Sciatic nerve (tissue), 2 donors: Measurements from ENCODE around the gene PEMT. TPM values are rescaled to one million over a fixed set of nuclear protein-coding genes. Genes with fewer than 3 reads are reported as not detected.

ENCODE experiments used
- ATAC-seq: fragments of 200-7000 bp; cut with Tn5 transposase; one replicate; pipeline ENCODE4 v1.9.1; 2020; ENCODE audit warnings: mild to moderate bottlenecking, moderate library complexity
- DNase-seq: peaks from one replicate; pipeline ENCODE4 v3.0.0-alpha.2; 2020; ENCODE audit warnings: low spot score
- intact Hi-C: fragments of 100-400 bp; cut with DNase I; formaldehyde crosslinking; loops from one replicate; pipeline ENCODE4 v1.14.2; 2022
- total RNA-seq: library from RNA; stranded (reverse); fragmentation: NEBNext Ultra II Directional; extraction: Animal tissue kit (Norgen Biotek cat#: 25700); gene quantifications from one replicate; pipeline ENCODE4 v1.2.1, GENCODE V29; 2021
- donor health status: DM: no; HTN: no; CAD: no.
- donor health status: DM: no; HTN: no; CAD: no.

The PEMT gene
- total RNA-seq, 1 donor from 2014 or later, result 27.6 TPM

- ATAC-seq (peak; percentile 21), DNase-seq (no peak)
- intact Hi-C loops, result no loop called here
These were observed 15.0 kb upstream of the PEMT start for GRCh38 chr17:17606416-17607000.

DNA sequence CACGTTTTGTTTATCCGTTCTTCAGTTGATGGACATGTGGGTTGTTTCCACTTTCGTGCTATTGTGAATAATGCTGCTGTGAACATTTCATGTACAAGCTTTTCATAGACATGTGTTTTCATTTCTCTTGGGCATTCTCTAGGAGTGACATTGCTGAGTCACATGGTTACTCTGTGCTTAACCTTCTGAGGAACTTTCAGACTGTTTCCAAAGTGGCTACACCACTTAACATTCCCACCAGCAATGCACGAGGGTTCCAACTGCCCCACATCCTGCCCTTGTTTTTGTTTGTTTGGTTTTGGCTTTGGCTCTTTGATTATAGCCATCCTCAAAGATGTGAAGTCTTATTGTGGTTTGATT lies 14.2 kb upstream of the PEMT start:
- ATAC-seq (peak; percentile 92), DNase-seq (no peak)
- intact Hi-C loops, result no loop called here

DNA sequence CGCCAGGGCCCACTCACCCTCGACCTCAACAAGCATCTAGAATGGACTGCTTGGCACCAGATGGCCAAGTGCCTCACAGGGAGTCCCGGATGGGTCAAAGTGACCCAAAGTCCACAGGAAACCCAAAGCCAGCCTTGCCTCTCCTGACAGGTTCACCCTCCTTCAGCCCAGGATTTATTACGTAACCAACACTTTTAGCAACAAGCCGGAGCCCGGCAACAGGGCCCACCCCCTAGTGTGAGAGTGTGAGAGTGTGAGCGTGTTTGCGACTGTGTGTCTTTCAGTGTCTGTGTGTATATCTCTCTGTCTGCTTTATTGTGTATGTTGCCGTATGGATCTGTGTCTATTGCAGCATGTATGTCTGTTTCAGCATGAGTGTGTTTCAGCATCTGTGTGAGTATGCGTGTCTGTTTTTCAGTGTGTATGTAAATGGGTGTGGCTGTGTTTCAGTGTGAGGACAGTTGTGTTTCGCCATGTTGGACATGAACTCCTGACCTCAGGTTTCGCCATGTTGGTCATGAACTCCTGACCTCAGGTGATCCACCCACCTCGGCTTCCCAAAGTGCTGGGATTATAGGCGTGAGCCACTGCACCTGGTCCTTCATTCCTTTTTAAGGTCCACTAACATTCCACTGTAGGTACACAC lies 13.7 kb upstream of the PEMT start:
- ATAC-seq, result no peak
- DNase-seq, result no peak
- intact Hi-C loops, result no loop called here

- intact Hi-C loops, result no loop called here
- ATAC-seq, result no peak
These were observed 12.4 kb upstream of the PEMT start for GRCh38 chr17:17603895-17604225.

DNA sequence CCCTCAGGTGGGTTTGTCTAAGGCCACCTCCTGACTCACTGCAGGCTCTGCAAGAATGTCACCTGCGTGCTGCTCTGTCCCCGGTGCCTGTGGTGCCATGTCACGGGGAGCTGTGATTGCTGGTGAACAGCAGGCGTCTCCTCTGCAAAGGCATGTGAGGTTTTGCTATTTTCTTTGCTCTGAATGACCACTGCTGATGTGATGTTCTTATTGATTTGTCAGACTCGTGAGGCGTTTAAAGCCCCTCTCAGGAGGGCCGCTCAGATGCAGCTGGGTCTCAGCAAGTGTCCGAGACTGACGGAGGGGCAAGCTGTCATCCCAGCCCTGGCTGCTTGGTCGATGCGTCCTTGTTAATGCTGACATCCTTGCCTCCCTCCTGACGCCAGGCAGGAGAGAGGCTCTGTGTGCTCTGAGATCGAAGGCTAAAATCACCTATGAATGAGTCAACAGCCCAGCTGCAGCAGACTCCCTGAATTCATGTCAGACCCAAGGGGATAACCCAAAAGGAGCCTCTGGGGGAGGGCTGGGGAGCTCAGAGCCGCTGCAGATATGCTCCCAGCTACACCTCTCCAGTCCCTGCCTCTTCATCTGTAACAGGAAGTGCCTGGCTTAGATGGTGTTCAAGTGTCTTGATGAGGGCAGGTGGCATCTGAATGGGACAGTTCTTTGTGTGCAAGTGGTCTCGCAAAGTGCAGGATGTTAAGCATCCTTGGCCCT lies 11.8 kb upstream of the PEMT start:
- no peak for ATAC-seq
- intact Hi-C loops, result no loop called here
- DNase-seq, result no peak

More at GRCh38 chr17:17603895-17604225, 12.4 kb upstream of the PEMT start:
- DNase-seq, result no peak

DNA sequence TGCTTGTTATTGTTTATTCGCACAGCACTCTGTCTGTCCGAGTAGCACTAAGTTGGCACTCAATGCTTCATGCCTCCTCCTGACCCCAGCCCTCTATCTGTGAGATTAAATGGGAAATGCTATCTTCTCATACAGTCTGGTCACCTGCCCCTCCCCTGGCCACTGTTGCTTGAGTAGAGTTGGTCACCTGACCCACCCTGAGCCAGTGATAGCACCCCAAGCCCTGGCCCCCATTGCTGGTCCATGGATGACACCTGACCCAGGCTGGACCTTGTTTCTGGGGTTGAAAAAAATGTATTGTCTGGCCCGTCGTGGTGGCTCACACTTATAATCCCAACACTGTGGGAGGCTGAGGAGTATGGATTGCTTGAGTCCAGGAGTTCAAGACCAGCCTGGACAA lies 8.5 kb upstream of the PEMT start:
- DNase-seq (no peak), ATAC-seq (no peak)
- intact Hi-C loops, result no loop called here

DNA sequence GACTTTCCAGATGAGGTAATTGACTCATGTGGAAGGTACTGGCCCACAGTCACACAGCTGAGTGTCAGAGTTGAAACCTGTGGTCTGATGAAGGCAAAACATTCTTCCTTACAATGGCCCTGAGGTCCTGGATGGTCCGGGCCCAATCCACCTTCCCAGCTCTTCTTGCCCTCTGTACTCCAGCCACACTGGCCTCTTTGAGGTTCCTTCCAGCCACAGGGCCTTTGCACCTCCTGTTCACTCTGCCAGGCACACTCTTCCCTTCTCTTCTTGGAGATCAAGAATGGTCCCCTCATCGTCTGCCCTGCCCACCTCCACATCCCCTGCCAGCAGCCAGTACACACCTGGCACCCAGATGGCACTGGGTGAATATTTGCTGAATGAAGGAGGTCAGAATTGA lies 6.5 kb upstream of the PEMT start:
- DNase-seq, result no peak
- ATAC-seq, result no peak
- intact Hi-C loops, result no loop called here

GRCh38 chr17:17595755-17596154 lies 4.2 kb upstream of the PEMT start:
- intact Hi-C loops, result no loop called here
- ATAC-seq (no peak), DNase-seq (no peak)

GRCh38 chr17:17593222-17593620 lies 1.7 kb upstream of the PEMT start:
- ATAC-seq (no peak), DNase-seq (no peak)
- intact Hi-C loops, result no loop called here

GRCh38 chr17:17590883-17591354 lies 589 bp downstream of the PEMT start:
- intact Hi-C loops, result no loop called here
- DNase-seq, result no peak
- ATAC-seq, result no peak

DNA sequence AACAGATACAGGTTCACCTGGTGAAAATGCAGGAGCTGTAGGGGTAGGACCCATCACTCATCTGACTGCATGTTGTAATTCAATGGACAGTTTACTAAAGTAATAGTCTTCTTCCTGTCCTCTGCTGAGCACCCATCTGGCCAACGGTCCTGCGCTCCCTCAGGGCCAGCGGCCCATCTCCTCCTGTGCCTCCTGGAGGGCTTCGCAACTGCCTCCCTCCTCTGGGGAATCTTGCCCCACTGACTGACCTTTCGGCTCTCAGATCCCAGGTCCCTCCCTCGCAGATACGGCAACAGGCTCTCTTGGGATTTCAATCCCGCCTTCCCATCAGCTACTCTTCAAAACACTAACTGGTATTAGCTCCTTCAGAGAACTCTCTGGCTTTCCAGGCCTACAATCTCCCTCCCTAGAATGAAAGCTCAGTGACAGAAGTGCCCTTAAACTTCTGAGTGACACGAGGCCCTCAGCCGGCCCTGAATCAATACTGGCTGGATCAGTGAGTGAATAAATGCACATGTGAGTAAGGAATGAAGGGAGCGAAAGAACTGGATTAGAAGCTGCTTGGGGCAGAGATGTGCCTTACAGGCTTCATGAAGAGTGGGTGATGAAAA lies 1.3 kb downstream of the PEMT start:
- no peak for ATAC-seq
- intact Hi-C loops, result no loop called here
- DNase-seq, result no peak

GRCh38 chr17:17587614-17588337 lies 3.7 kb downstream of the PEMT start:
- DNase-seq (no peak), ATAC-seq (no peak)
- intact Hi-C loops, result no loop called here

DNA sequence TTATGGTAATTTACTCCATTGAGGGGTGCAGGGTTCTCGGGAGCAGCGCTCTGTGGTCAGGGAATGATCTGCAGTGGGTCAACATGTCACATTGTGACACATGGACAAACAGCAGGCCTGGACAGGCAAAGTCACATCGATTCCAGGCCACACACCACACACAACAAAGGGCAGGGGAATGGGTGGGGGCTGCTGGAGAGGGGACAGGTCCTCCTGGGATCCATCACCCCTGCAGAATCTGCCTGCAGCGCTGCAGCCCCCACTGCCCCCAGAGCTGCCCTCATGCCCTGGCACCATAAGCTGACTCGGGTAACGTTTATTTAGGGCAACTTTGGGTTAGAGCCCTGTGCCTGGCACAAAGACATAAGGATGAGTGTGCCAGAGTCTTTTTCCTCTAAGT lies 9.1 kb downstream of the PEMT start:
- DNase-seq, result no peak
- intact Hi-C loops, result no loop called here
- ATAC-seq, result no peak

DNA sequence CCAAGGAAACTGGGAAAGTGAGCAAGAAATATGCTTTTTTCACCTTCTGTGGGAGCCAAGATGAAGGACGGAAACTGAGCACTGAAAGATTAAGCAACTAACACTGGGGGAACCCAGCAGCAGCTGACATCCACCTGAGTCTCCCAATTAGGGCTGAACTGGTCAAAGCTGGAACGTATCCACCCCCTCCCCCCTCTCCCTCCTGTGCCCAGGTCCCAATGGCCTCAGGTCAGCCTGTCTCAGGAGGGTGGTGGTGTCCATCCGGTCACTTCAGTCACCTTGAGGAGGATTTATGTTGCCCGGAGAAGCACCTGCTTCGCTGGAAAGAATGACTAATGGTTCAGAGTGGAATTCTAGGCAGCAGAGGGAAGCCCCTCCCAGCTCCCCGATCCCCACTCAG lies 10.0 kb downstream of the PEMT start:
- DNase-seq, result no peak
- intact Hi-C loops, result no loop called here
- no peak for ATAC-seq

GRCh38 chr17:17580662-17581470 lies 10.6 kb downstream of the PEMT start:
- intact Hi-C loops, result no loop called here
- ATAC-seq (peak; percentile 75), DNase-seq (peak; percentile 68)

GRCh38 chr17:17579691-17580090 lies 11.8 kb downstream of the PEMT start:
- DNase-seq (no peak), ATAC-seq (no peak)
- intact Hi-C loops, result no loop called here

DNA sequence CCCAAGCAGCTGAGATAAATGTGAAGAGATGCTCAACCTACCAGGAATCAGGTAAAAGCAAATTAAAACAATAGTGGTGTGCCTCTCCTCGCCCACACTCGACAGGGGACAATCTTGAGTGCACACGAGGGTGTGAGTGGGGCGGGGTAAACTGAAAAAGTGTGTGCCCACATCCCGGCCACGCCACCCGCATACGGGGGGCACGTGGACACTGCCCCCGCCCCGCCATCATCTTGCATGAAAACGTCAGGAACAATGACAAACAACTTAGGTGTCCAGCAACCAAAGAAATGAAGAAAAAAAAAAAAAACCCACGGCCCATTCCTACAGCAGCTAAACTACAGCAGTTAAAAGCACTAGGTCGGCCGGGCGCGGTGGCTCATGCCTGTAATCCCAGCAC lies 14.1 kb downstream of the PEMT start:
- DNase-seq (no peak), ATAC-seq (no peak)
- intact Hi-C loops, result no loop called here

DNA sequence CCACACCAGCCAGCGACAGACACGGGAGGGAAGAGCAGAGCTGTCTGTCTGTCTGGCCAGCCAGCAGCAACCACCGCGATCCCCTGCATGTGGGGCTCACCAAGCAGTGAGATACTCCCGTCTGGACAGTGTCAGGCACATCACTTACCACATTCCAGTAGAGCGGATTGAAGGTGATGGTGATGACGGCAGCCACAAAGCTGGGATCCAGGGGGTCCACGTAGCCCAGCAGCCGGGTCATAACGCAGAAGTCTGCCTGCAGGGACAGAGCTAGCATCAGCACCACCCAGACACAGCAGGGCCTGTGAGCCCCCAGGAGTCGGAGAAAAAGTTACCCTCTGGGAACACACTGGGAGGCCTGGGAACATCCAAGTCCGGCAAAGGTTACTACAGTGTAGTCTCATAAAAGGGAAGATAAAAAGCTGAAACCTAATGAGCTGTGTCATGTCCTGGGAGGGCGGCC lies 14.7 kb downstream of the PEMT start:
- DNase-seq (no peak), ATAC-seq (peak; percentile 23)

More for the DNA sequence above, 14.7 kb downstream of the PEMT start:
- intact Hi-C loops, result no loop called here
